OCI-LY7 (cell line): Measurements from ENCODE around the gene SAE1. TPM values are rescaled to one million over a fixed set of nuclear protein-coding genes. Genes with fewer than 3 reads are reported as not detected.
A peak's percentile ranks its signal among the peaks of the same experiment; 100 is the strongest.

Experiments
- BruUV-seq: library from RNA; stranded (reverse); fragments of 400-500 nt; replicated peaks from 2 replicates; lab custom pipeline; 2021; lab: Mats Ljungman, UMichigan
- CTCF ChIA-PET: fragments of 300-600 bp; sonication (Branson Sonifier 250); formaldehyde crosslinking; loops from one replicate; lab custom pipeline; 2022; ENCODE audit warnings: antibody characterized with exemption; ENCODE audit not compliant: unreplicated experiment; lab: Charles Lee
- POLR2A ChIA-PET: fragments of 300-600 bp; sonication (Branson Sonifier 250); formaldehyde crosslinking; loops from one replicate; lab custom pipeline; 2022; ENCODE audit warnings: antibody characterized with exemption; lab: Charles Lee
- DNase-seq: peaks from one replicate; pipeline ENCODE4 v3.0.0-alpha.2; 2015; ENCODE audit warnings: low spot score
- H2AFZ ChIP-seq: fragments of 200-600 bp; sonication (generic), shearing (Covaris generic); 2 replicates; pipeline ENCODE4 v1.6.1; 2014; ENCODE audit warnings: mild to moderate bottlenecking, antibody characterized with exemption, low read length, moderate library complexity
- H3K27ac ChIP-seq: fragments of 200-600 bp; sonication (generic); 2 replicates; pipeline ENCODE4 v1.5.1; 2014; ENCODE audit warnings: mixed run types, low read depth, mild to moderate bottlenecking, moderate library complexity, low read length, inconsistent platforms; ENCODE audit not compliant: poor library complexity, severe bottlenecking
- H3K36me3 ChIP-seq: fragments of 200-600 bp; sonication (generic); 2 replicates; pipeline ENCODE4 v1.6.1; 2014; ENCODE audit warnings: mild to moderate bottlenecking, antibody characterized with exemption, low read length, moderate library complexity, mixed read lengths; ENCODE audit not compliant: insufficient read depth
- H3K4me1 ChIP-seq: fragments of 200-600 bp; sonication (generic); 2 replicates; pipeline ENCODE4 v1.5.1; 2014; ENCODE audit warnings: mild to moderate bottlenecking, low read length; ENCODE audit not compliant: insufficient read depth, poor library complexity, severe bottlenecking
- H3K4me2 ChIP-seq: fragments of 200-600 bp; sonication (generic); 2 replicates; pipeline ENCODE4 v1.6.1; 2014; ENCODE audit warnings: mild to moderate bottlenecking, low read length
- H3K4me3 ChIP-seq: fragments of 200-600 bp; sonication (generic); 2 replicates; pipeline ENCODE4 v1.5.1; 2014; ENCODE audit warnings: mild to moderate bottlenecking, low read depth, low read length; ENCODE audit not compliant: poor library complexity, severe bottlenecking
- H3K79me2 ChIP-seq: fragments of 200-600 bp; sonication (generic); 2 replicates; pipeline ENCODE4 v1.6.1; 2016; ENCODE audit warnings: low read depth, mild to moderate bottlenecking, low read length, moderate library complexity, mixed read lengths; ENCODE audit not compliant: insufficient read depth
- H3K9me2 ChIP-seq: fragments of 200-600 bp; sonication (generic); 2 replicates; pipeline ENCODE4 v1.6.1; 2016; ENCODE audit warnings: mild to moderate bottlenecking, low read length, mixed read lengths; ENCODE audit not compliant: insufficient read depth
- H3K9me3 ChIP-seq: fragments of 200-600 bp; sonication (generic); 2 replicates; pipeline ENCODE4 v1.6.1; 2014; ENCODE audit warnings: mild to moderate bottlenecking, mixed run types, low read length, mixed read lengths
- H4K20me1 ChIP-seq: fragments of 200-600 bp; sonication (generic); 2 replicates; pipeline ENCODE4 v1.6.1; 2014; ENCODE audit warnings: mild to moderate bottlenecking, antibody characterized with exemption, low read length, moderate library complexity, mixed read lengths; ENCODE audit not compliant: insufficient read depth
- EZH2phosphoT487 ChIP-seq: fragments of 200-600 bp; sonication (generic); IDR thresholded peaks from 2 replicates; pipeline ENCODE4 v1.6.1; 2018; ENCODE audit warnings: low read depth, borderline replicate concordance, mild to moderate bottlenecking, mixed run types, antibody characterized with exemption, low read length, moderate library complexity, mixed read lengths
- intact Hi-C: fragments of 100-400 bp; cut with micrococcal nuclease; formaldehyde crosslinking; loops from one replicate; pipeline ENCODE4 v1.10.0; 2022; ENCODE audit not compliant: unreplicated experiment
- total RNA-seq, 2 experiments: library from RNA; depleted of rRNA in 1 of 2; stranded (reverse); fragments of >200 nt in 1 of 2; shearing (Covaris generic) in 1 of 2; gene quantifications; 2 replicates each; pipeline ENCODE4 v1.2.3, GENCODE V29; 2014 to 2022
- TF ChIP-seq, protein P1 (sequence below): fragments of 200-600 bp; sonication (generic); conservative IDR thresholded peaks from 2 replicates; pipeline ENCODE4 v1.5.1; 2014; ENCODE audit warnings: mild to moderate bottlenecking, antibody characterized with exemption, low read length, moderate library complexity, mixed read lengths

The SAE1 gene
- total RNA-seq, 2 experiments from 2014 or later, result 144 to 165 TPM

DNA sequence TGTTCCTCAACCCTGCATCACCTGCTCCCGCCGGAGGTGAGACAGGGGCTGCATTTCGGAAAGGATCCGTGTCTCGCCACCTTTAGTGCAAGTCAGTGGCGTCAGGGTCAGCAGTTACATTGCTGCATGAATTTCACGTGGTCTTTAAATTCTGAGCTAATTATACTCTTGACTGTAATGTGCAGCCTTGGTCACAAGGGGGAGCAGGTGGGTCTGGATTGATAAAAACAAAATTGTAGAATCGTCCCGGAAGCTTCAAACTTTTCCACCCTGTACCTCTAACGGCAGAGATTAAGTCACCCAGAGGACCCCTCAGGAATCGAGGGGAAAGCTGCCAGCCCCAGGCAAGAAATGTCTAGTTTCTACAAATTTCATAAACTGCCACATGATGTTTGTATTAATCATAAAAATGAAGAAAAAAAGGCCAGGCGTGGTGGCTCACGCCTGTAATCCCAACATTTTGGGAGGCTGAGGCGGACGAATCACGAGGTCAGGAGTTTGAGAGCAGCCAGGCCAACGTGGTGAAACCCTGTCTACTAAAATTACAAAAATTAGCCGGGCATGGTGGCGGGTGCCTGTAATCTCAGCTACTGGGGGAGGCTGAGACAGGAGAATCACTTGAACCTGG, 80.2 kb downstream of the SAE1 start:
- CTCF ChIA-PET, result interaction anchor here (1.0 to 2.7 kb wide), 4 partner anchors 15 to 46 kb away, joined by 3 to 18 read pairs (median 6); partner anchors contain the start of gene CCDC9
- peak overlapping the region; percentile 62 for H3K4me2 ChIP-seq

GRCh38 chr19:47215581-47215980, 84.9 kb downstream of the SAE1 start:
- POLR2A ChIA-PET, result interaction anchor here (0.7 to 1.1 kb wide), 2 partner anchors 13 to 446 kb away, joined by 3 read pairs; no protein-coding TSS in a partner anchor
- BruUV-seq, result no TSS peak
- H3K9me2 ChIP-seq, result no peaks in the 10 kb centered on the region
- H3K9me3 ChIP-seq, result no peaks in the 10 kb centered on the region
- H3K4me3 ChIP-seq, result no peak overlapping the region
- intact Hi-C loops, result no loop called here
- no peaks in the 10 kb centered on the region for H4K20me1 ChIP-seq
- H3K4me1 ChIP-seq, result peaks cover 22% of the 10 kb centered on the region
- CTCF ChIA-PET, result no interaction called here
- H3K4me2 ChIP-seq, result no peak overlapping the region
- H3K79me2 ChIP-seq, result no peaks in the 10 kb centered on the region
- TF ChIP-seq, protein P1, sequence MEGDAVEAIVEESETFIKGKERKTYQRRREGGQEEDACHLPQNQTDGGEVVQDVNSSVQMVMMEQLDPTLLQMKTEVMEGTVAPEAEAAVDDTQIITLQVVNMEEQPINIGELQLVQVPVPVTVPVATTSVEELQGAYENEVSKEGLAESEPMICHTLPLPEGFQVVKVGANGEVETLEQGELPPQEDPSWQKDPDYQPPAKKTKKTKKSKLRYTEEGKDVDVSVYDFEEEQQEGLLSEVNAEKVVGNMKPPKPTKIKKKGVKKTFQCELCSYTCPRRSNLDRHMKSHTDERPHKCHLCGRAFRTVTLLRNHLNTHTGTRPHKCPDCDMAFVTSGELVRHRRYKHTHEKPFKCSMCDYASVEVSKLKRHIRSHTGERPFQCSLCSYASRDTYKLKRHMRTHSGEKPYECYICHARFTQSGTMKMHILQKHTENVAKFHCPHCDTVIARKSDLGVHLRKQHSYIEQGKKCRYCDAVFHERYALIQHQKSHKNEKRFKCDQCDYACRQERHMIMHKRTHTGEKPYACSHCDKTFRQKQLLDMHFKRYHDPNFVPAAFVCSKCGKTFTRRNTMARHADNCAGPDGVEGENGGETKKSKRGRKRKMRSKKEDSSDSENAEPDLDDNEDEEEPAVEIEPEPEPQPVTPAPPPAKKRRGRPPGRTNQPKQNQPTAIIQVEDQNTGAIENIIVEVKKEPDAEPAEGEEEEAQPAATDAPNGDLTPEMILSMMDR, result no peak
- no peak for TF ChIP-seq EZH2phosphoT487
- H2AFZ ChIP-seq, result no peak overlapping the region
- no peak for DNase-seq
- peaks cover 21% of the 10 kb centered on the region; the same call in 1 of the 2 replicates for H3K36me3 ChIP-seq
- H3K27ac ChIP-seq, result no peak overlapping the region

More for the DNA sequence above, 80.2 kb downstream of the SAE1 start:
- Histone ChIP-seq H4K20me1 (no peaks in the 10 kb centered on the region), H3K36me3 (peaks cover 69% of the 10 kb centered on the region), H3K9me3 (no peaks in the 10 kb centered on the region), H3K4me3 (peak overlapping the region; percentile 8), H3K27ac (peak overlapping the region; percentile 74), H3K4me1 (peaks cover 42% of the 10 kb centered on the region), H2AFZ (no peak overlapping the region), H3K9me2 (no peaks in the 10 kb centered on the region), H3K79me2 (no peaks in the 10 kb centered on the region)
- no TSS peak for BruUV-seq
- no peak for TF ChIP-seq EZH2phosphoT487
- TF ChIP-seq, protein P1, result peak; percentile 91
- POLR2A ChIA-PET, result interaction anchor here (0.6 to 3.2 kb wide), 5 partner anchors 10 to 81 kb away, joined by 5 to 13 read pairs (median 5); no protein-coding TSS in a partner anchor
- DNase-seq, result peak; percentile 88
- intact Hi-C loops, result loop anchor here (1.0 kb wide), 2 partner anchors 15 to 33 kb away; no protein-coding TSS in a partner anchor
